A673 (cell line): Measurements from ENCODE around the gene GRIP1.

ENCODE experiments used
- CTCF ChIP-seq: fragments of 300-800, 200-600 bp; sonication (generic); conservative IDR thresholded peaks from 2 replicates; pipeline ENCODE4 v1.5.1; 2017; ENCODE audit warnings: low read depth, mild to moderate bottlenecking, antibody characterized with exemption, low read length, moderate library complexity, mixed read lengths
- EZH2 ChIP-seq: fragments of 200-600 bp; sonication (generic); IDR thresholded peaks from 2 replicates; pipeline ENCODE4 v1.6.1; 2017; ENCODE audit warnings: borderline replicate concordance, low read depth, mild to moderate bottlenecking, mixed read lengths, antibody characterized with exemption, low read length; ENCODE audit not compliant: poor library complexity, severe bottlenecking

DNA sequence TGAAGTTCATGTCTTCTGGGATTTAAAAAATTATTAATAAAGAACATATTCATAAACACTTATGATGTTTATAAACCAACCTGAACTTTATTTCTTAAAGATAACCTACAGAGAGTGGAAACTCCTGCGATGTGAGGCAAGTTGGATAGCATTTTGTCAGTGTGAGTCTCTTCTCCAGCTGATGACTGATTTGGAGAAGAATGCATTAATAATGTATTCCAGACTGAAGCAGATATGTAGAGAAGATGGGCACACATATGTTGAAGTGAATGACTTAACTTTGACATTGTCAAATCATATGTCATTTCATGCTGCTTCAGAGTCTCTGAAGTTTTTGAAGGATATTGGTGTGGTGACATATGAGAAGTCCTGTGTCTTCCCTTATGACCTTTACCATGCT, 369.3 kb downstream of the GRIP1 start:
- TF ChIP-seq CTCF (no peak), EZH2 (no peak)
